ENCODE data around the gene NR0B1.

The NR0B1 gene

GRCh38 chrX:30304866-30305265 lies 4.3 kb downstream of the NR0B1 start:
- no peaks in the 10 kb centered on the region for H3K9me3 ChIP-seq (ENCODE audit: control insufficient read depth, insufficient read depth, low read length)
- peaks cover 15% of the 10 kb centered on the region for H3K4me1 ChIP-seq (ENCODE audit: control insufficient read depth, insufficient read depth, low read length)
- no peak overlapping the region for H3K4me3 ChIP-seq (ENCODE audit: low read depth, low read length)
- H3K27me3 ChIP-seq (ENCODE audit: control insufficient read depth, insufficient read depth, low read length), result peaks cover 34% of the 10 kb centered on the region
- H3K9ac ChIP-seq (ENCODE audit: low read depth, low read length), result no peak overlapping the region
- H3K36me3 ChIP-seq (ENCODE audit: control insufficient read depth, insufficient read depth, low read length), result no peaks in the 10 kb centered on the region

GRCh38 chrX:30302956-30303355 lies 6.2 kb downstream of the NR0B1 start:
- no peaks in the 10 kb centered on the region for H3K36me3 ChIP-seq (ENCODE audit: control insufficient read depth, insufficient read depth, low read length)
- no peak overlapping the region for H3K9ac ChIP-seq (ENCODE audit: low read depth, low read length)
- H3K27me3 ChIP-seq (ENCODE audit: control insufficient read depth, insufficient read depth, low read length), result peaks cover 15% of the 10 kb centered on the region
- H3K9me3 ChIP-seq (ENCODE audit: control insufficient read depth, insufficient read depth, low read length), result no peaks in the 10 kb centered on the region
- no peak overlapping the region for H3K4me3 ChIP-seq (ENCODE audit: low read depth, low read length)
- H3K4me1 ChIP-seq (ENCODE audit: control insufficient read depth, insufficient read depth, low read length), result peaks cover 15% of the 10 kb centered on the region

- no peaks in the 10 kb centered on the region for H3K9me3 ChIP-seq (ENCODE audit: control insufficient read depth, insufficient read depth, low read length)
- H3K4me3 ChIP-seq (ENCODE audit: low read depth, low read length), result no peak overlapping the region
- no peaks in the 10 kb centered on the region for H3K36me3 ChIP-seq (ENCODE audit: control insufficient read depth, insufficient read depth, low read length)
- H3K27me3 ChIP-seq (ENCODE audit: control insufficient read depth, insufficient read depth, low read length), result peaks cover 5% of the 10 kb centered on the region
- H3K9ac ChIP-seq (ENCODE audit: low read depth, low read length), result no peak overlapping the region
- H3K4me1 ChIP-seq (ENCODE audit: control insufficient read depth, insufficient read depth, low read length), result peaks cover 15% of the 10 kb centered on the region
These were observed 7.2 kb downstream of the NR0B1 start for GRCh38 chrX:30301963-30302362.

- H3K9ac ChIP-seq (ENCODE audit: low read depth, low read length), result no peak overlapping the region
- H3K4me1 ChIP-seq (ENCODE audit: control insufficient read depth, insufficient read depth, low read length), result peaks cover 15% of the 10 kb centered on the region
- no peak overlapping the region for H3K4me3 ChIP-seq (ENCODE audit: low read depth, low read length)
- no peaks in the 10 kb centered on the region for H3K36me3 ChIP-seq (ENCODE audit: control insufficient read depth, insufficient read depth, low read length)
- no peaks in the 10 kb centered on the region for H3K9me3 ChIP-seq (ENCODE audit: control insufficient read depth, insufficient read depth, low read length)
- H3K27me3 ChIP-seq (ENCODE audit: control insufficient read depth, insufficient read depth, low read length), result no peaks in the 10 kb centered on the region
These were observed 8.0 kb downstream of the NR0B1 start for GRCh38 chrX:30301208-30301607.

- H3K4me3 ChIP-seq (ENCODE audit: low read depth, low read length), result no peak overlapping the region
These were observed 12.6 kb downstream of the NR0B1 start for GRCh38 chrX:30296408-30297254.

GRCh38 chrX:30283456-30284200 lies 25.6 kb downstream of the NR0B1 start:
- no peak overlapping the region for H3K4me3 ChIP-seq (ENCODE audit: low read depth, low read length)
- H3K4me1 ChIP-seq (ENCODE audit: control insufficient read depth, insufficient read depth, low read length), result no peaks in the 10 kb centered on the region
- H3K9me3 ChIP-seq (ENCODE audit: control insufficient read depth, insufficient read depth, low read length), result no peaks in the 10 kb centered on the region
- H3K36me3 ChIP-seq (ENCODE audit: control insufficient read depth, insufficient read depth, low read length), result no peaks in the 10 kb centered on the region
- H3K9ac ChIP-seq (ENCODE audit: low read depth, low read length), result no peak overlapping the region
- H3K27me3 ChIP-seq (ENCODE audit: control insufficient read depth, insufficient read depth, low read length), result no peaks in the 10 kb centered on the region

More at GRCh38 chrX:30296408-30297254, 12.6 kb downstream of the NR0B1 start:
- H3K4me1 ChIP-seq (ENCODE audit: control insufficient read depth, insufficient read depth, low read length), result no peaks in the 10 kb centered on the region
- H3K9me3 ChIP-seq (ENCODE audit: control insufficient read depth, insufficient read depth, low read length), result no peaks in the 10 kb centered on the region
- no peak overlapping the region for H3K9ac ChIP-seq (ENCODE audit: low read depth, low read length)
- no peaks in the 10 kb centered on the region for H3K27me3 ChIP-seq (ENCODE audit: control insufficient read depth, insufficient read depth, low read length)
- H3K36me3 ChIP-seq (ENCODE audit: control insufficient read depth, insufficient read depth, low read length), result no peaks in the 10 kb centered on the region

GRCh38 chrX:30282527-30282926 lies 26.7 kb downstream of the NR0B1 start:
- Histone ChIP-seq H3K36me3 (ENCODE audit: control insufficient read depth, insufficient read depth, low read length) (no peaks in the 10 kb centered on the region), H3K9ac (ENCODE audit: low read depth, low read length) (no peak overlapping the region), H3K27me3 (ENCODE audit: control insufficient read depth, insufficient read depth, low read length) (no peaks in the 10 kb centered on the region), H3K9me3 (ENCODE audit: control insufficient read depth, insufficient read depth, low read length) (no peaks in the 10 kb centered on the region), H3K4me3 (ENCODE audit: low read depth, low read length) (no peak overlapping the region), H3K4me1 (ENCODE audit: control insufficient read depth, insufficient read depth, low read length) (no peaks in the 10 kb centered on the region)

GRCh38 chrX:30280428-30280827 lies 28.8 kb downstream of the NR0B1 start:
- no peak overlapping the region for H3K4me3 ChIP-seq (ENCODE audit: low read depth, low read length)
- H3K9ac ChIP-seq (ENCODE audit: low read depth, low read length), result no peak overlapping the region
- H3K27me3 ChIP-seq (ENCODE audit: control insufficient read depth, insufficient read depth, low read length), result no peaks in the 10 kb centered on the region
- no peaks in the 10 kb centered on the region for H3K9me3 ChIP-seq (ENCODE audit: control insufficient read depth, insufficient read depth, low read length)
- peaks cover under 1% of the 10 kb centered on the region for H3K4me1 ChIP-seq (ENCODE audit: control insufficient read depth, insufficient read depth, low read length)
- H3K36me3 ChIP-seq (ENCODE audit: control insufficient read depth, insufficient read depth, low read length), result no peaks in the 10 kb centered on the region

- Histone ChIP-seq H3K4me1 (ENCODE audit: control insufficient read depth, insufficient read depth, low read length) (peaks cover 2% of the 10 kb centered on the region), H3K36me3 (ENCODE audit: control insufficient read depth, insufficient read depth, low read length) (no peaks in the 10 kb centered on the region), H3K9ac (ENCODE audit: low read depth, low read length) (no peak overlapping the region), H3K27me3 (ENCODE audit: control insufficient read depth, insufficient read depth, low read length) (no peaks in the 10 kb centered on the region), H3K4me3 (ENCODE audit: low read depth, low read length) (no peak overlapping the region), H3K9me3 (ENCODE audit: control insufficient read depth, insufficient read depth, low read length) (no peaks in the 10 kb centered on the region)
These were observed 30.8 kb downstream of the NR0B1 start for GRCh38 chrX:30278365-30278764.

- no peaks in the 10 kb centered on the region for H3K36me3 ChIP-seq (ENCODE audit: control insufficient read depth, insufficient read depth, low read length)
- no peaks in the 10 kb centered on the region for H3K27me3 ChIP-seq (ENCODE audit: control insufficient read depth, insufficient read depth, low read length)
- H3K9ac ChIP-seq (ENCODE audit: low read depth, low read length), result no peak overlapping the region
- H3K9me3 ChIP-seq (ENCODE audit: control insufficient read depth, insufficient read depth, low read length), result no peaks in the 10 kb centered on the region
- peaks cover 2% of the 10 kb centered on the region for H3K4me1 ChIP-seq (ENCODE audit: control insufficient read depth, insufficient read depth, low read length)
- H3K4me3 ChIP-seq (ENCODE audit: low read depth, low read length), result no peak overlapping the region
These were observed 33.7 kb downstream of the NR0B1 start for GRCh38 chrX:30275498-30275897.

GRCh38 chrX:30270639-30271038 lies 38.6 kb downstream of the NR0B1 start:
- Histone ChIP-seq H3K9me3 (ENCODE audit: control insufficient read depth, insufficient read depth, low read length) (no peaks in the 10 kb centered on the region), H3K4me3 (ENCODE audit: low read depth, low read length) (no peak overlapping the region), H3K9ac (ENCODE audit: low read depth, low read length) (no peak overlapping the region), H3K27me3 (ENCODE audit: control insufficient read depth, insufficient read depth, low read length) (no peaks in the 10 kb centered on the region), H3K4me1 (ENCODE audit: control insufficient read depth, insufficient read depth, low read length) (peaks cover 2% of the 10 kb centered on the region), H3K36me3 (ENCODE audit: control insufficient read depth, insufficient read depth, low read length) (no peaks in the 10 kb centered on the region)

- Histone ChIP-seq H3K4me1 (ENCODE audit: control insufficient read depth, insufficient read depth, low read length) (no peaks in the 10 kb centered on the region), H3K36me3 (ENCODE audit: control insufficient read depth, insufficient read depth, low read length) (no peaks in the 10 kb centered on the region), H3K9ac (ENCODE audit: low read depth, low read length) (no peak overlapping the region), H3K27me3 (ENCODE audit: control insufficient read depth, insufficient read depth, low read length) (no peaks in the 10 kb centered on the region), H3K4me3 (ENCODE audit: low read depth, low read length) (no peak overlapping the region), H3K9me3 (ENCODE audit: control insufficient read depth, insufficient read depth, low read length) (no peaks in the 10 kb centered on the region)
These were observed 46.4 kb downstream of the NR0B1 start for GRCh38 chrX:30262763-30263162.
